GM21723 (cell line): ENCODE measurements around the gene IER2.
"Not testable (repeated sequence)": the region's sequence is repeated elsewhere in the genome, so short reads cannot be mapped to it uniquely, and the experiment has no call there.

Experiments used
- ATAC-seq: cut with Tn5 transposase; IDR thresholded peaks from one replicate; pipeline ENCODE4 v1.9.1; 2021; ENCODE audit warnings: mild to moderate bottlenecking, moderate library complexity; ENCODE audit not compliant: unreplicated experiment

The IER2 gene

DNA sequence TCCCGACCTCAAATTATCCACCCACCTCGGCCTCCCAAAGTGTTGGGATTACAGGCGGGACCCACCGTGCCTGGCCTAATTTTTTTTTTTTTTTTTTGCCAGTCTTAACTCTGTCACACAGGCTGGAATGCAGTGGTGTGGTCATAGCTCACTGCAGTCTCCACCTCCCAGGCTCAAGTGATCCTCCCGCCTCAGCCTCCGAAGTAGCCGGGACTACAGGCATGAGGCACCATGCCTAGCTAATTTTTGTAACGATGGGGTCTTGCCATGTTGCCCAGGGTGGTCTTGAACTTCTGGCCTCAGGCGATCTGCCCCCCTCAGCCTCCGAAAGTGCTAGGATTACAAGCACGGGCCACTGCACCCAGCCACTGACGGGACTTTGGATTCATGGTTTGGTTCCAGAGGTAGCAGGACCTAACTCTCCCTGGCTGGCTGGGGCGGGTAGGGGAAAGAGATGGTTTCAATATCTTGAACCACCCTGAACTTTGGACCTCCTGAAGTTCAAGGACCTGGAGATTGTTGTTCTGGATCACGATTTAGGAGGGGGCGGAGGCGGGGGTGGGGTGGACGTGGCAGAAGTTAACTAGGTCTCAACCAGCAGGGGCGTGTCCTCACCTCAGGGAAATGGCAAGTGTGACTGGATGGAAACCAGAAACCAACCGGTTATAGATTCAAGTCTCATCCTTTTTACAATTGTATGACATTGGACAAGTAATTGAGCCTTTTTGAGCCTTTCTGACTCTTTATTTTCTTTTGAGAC is 40.8 kb downstream of the IER2 start:
- ATAC-seq, result no peak

DNA sequence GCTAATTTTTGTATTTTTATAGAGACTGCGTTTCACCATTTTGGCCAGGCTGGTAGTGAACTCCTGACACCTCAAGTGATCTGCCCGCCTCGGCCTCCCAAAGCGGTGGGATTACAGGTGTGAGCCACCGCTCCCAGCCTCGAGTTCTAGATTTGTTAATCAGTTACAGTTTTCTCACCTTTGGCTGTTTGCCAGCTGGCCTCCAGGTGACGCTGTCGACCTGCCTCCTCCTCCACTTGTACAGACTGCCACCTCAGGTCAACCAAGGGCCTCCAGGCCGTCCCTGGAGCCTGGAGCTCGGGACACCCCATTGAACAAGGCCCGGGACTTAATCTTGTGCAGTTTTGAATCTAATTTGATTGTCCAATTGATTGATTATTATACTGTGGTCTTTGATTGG is 45.5 kb downstream of the IER2 start:
- ATAC-seq, result no peak

- ATAC-seq, result no peak
Observed at GRCh38 chr19:13198634-13199033, 48.4 kb downstream of the IER2 start.

GRCh38 chr19:13202112-13202511 is 51.9 kb downstream of the IER2 start:
- not testable (repeated sequence) for ATAC-seq
